Measurements from ENCODE around the gene LIME1.

The LIME1 gene

GRCh38 chr20:63694584-63695423, 41.7 kb upstream of the LIME1 start:
- no peaks in the 10 kb centered on the region for H3K27me3 Mint-ChIP-seq
- no peak overlapping the region for H3K4me3 Mint-ChIP-seq
- H3K36me3 Mint-ChIP-seq: peaks cover 10% of the 10 kb centered on the region
- H3K4me1 Mint-ChIP-seq: peaks cover 39% of the 10 kb centered on the region
- H3K9me3 Mint-ChIP-seq: no peaks in the 10 kb centered on the region
- no peak overlapping the region for H3K27ac Mint-ChIP-seq
- no peak for ATAC-seq

- Mint-ChIP-seq H3K4me1 (peaks cover 48% of the 10 kb centered on the region), H3K9me3 (no peaks in the 10 kb centered on the region), H3K27ac (no peak overlapping the region), H3K4me3 (no peak overlapping the region), H3K36me3 (peaks cover 10% of the 10 kb centered on the region), H3K27me3 (no peaks in the 10 kb centered on the region)
- ATAC-seq: no peak
Measured at GRCh38 chr20:63695424-63696305, 40.8 kb upstream of the LIME1 start.

DNA sequence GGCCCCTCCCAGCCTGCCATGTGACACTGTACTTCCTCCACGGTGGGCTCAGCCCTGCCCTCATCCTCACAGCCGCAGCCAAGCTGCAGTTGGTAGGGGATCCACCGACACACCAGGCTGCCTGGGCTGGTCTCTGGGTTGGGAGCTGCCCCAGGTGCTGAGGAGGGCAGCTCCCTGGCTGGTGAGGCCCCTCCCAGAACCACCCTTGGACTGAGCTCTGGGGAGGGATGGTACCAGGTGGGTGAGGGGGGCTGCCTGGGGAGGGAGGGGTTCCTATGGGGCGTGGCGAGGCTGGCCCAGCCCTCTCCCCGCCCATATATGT, 40.2 kb upstream of the LIME1 start:
- H3K4me3 Mint-ChIP-seq: no peak overlapping the region

DNA sequence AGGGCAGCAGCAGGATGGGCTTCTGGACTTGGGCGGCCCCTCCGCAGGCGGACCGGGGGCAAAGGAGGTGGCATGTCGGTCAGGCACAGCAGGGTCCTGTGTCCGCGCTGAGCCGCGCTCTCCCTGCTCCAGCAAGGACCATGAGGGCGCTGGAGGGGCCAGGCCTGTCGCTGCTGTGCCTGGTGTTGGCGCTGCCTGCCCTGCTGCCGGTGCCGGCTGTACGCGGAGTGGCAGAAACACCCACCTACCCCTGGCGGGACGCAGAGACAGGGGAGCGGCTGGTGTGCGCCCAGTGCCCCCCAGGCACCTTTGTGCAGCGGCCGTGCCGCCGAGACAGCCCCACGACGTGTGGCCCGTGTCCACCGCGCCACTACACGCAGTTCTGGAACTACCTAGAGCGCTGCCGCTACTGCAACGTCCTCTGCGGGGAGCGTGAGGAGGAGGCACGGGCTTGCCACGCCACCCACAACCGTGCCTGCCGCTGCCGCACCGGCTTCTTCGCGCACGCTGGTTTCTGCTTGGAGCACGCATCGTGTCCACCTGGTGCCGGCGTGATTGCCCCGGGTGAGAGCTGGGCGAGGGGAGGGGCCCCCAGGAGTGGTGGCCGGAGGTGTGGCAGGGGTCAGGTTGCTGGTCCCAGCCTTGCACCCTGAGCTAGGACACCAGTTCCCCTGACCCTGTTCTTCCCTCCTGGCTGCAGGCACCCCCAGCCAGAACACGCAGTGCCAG, 39.7 kb upstream of the LIME1 start, which contains the start of gene TNFRSF6B:
Gene TNFRSF6B (plus strand): TSS at position 25 of the 729 bp plus-strand sequence. CDS start 116 bp downstream, at position 141.
- Mint-ChIP-seq H3K9me3 (no peaks in the 10 kb centered on the region), H3K4me1 (peaks cover 39% of the 10 kb centered on the region), H3K4me3 (peak within 1 kb of the TSS; percentile 23), H3K27ac (peak within 1 kb of the TSS; percentile 51), H3K27me3 (no peaks in the 10 kb centered on the region), H3K36me3 (peaks cover 10% of the 10 kb centered on the region)
- no peak for ATAC-seq

More for the DNA sequence above, 40.2 kb upstream of the LIME1 start:
- Mint-ChIP-seq H3K9me3 (no peaks in the 10 kb centered on the region), H3K27me3 (no peaks in the 10 kb centered on the region), H3K36me3 (peaks cover 10% of the 10 kb centered on the region), H3K4me1 (peaks cover 44% of the 10 kb centered on the region), H3K27ac (no peak overlapping the region)
- peak; percentile 22 for ATAC-seq

DNA sequence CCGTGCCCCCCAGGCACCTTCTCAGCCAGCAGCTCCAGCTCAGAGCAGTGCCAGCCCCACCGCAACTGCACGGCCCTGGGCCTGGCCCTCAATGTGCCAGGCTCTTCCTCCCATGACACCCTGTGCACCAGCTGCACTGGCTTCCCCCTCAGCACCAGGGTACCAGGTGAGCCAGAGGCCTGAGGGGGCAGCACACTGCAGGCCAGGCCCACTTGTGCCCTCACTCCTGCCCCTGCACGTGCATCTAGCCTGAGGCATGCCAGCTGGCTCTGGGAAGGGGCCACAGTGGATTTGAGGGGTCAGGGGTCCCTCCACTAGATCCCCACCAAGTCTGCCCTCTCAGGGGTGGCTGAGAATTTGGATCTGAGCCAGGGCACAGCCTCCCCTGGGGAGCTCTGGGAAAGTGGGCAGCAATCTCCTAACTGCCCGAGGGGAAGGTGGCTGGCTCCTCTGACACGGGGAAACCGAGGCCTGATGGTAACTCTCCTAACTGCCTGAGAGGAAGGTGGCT, 39.1 kb upstream of the LIME1 start:
- peak overlapping the region; percentile 23 for H3K4me3 Mint-ChIP-seq
- no peaks in the 10 kb centered on the region for H3K9me3 Mint-ChIP-seq
- no peak for ATAC-seq
- H3K4me1 Mint-ChIP-seq: peaks cover 39% of the 10 kb centered on the region
- no peaks in the 10 kb centered on the region for H3K27me3 Mint-ChIP-seq
- H3K36me3 Mint-ChIP-seq: peaks cover 10% of the 10 kb centered on the region
- peak overlapping the region; percentile 51 for H3K27ac Mint-ChIP-seq

DNA sequence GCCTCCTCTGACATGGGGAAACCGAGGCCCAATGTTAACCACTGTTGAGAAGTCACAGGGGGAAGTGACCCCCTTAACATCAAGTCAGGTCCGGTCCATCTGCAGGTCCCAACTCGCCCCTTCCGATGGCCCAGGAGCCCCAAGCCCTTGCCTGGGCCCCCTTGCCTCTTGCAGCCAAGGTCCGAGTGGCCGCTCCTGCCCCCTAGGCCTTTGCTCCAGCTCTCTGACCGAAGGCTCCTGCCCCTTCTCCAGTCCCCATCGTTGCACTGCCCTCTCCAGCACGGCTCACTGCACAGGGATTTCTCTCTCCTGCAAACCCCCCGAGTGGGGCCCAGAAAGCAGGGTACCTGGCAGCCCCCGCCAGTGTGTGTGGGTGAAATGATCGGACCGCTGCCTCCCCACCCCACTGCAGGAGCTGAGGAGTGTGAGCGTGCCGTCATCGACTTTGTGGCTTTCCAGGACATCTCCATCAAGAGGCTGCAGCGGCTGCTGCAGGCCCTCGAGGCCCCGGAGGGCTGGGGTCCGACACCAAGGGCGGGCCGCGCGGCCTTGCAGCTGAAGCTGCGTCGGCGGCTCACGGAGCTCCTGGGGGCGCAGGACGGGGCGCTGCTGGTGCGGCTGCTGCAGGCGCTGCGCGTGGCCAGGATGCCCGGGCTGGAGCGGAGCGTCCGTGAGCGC, 38.5 kb upstream of the LIME1 start:
- H3K4me1 Mint-ChIP-seq: peaks cover 39% of the 10 kb centered on the region
- H3K27ac Mint-ChIP-seq: no peak overlapping the region
- no peak overlapping the region for H3K4me3 Mint-ChIP-seq
- H3K27me3 Mint-ChIP-seq: no peaks in the 10 kb centered on the region
- no peak for ATAC-seq
- H3K36me3 Mint-ChIP-seq: peaks cover 10% of the 10 kb centered on the region
- H3K9me3 Mint-ChIP-seq: no peaks in the 10 kb centered on the region

- Mint-ChIP-seq H3K9me3 (no peaks in the 10 kb centered on the region), H3K27me3 (no peaks in the 10 kb centered on the region), H3K27ac (peak overlapping the region; percentile 75), H3K4me1 (peaks cover 43% of the 10 kb centered on the region), H3K4me3 (peak overlapping the region; percentile 21), H3K36me3 (peaks cover 5% of the 10 kb centered on the region)
- ATAC-seq: peak; percentile 49
Measured at GRCh38 chr20:63698739-63699465, 37.6 kb upstream of the LIME1 start.

DNA sequence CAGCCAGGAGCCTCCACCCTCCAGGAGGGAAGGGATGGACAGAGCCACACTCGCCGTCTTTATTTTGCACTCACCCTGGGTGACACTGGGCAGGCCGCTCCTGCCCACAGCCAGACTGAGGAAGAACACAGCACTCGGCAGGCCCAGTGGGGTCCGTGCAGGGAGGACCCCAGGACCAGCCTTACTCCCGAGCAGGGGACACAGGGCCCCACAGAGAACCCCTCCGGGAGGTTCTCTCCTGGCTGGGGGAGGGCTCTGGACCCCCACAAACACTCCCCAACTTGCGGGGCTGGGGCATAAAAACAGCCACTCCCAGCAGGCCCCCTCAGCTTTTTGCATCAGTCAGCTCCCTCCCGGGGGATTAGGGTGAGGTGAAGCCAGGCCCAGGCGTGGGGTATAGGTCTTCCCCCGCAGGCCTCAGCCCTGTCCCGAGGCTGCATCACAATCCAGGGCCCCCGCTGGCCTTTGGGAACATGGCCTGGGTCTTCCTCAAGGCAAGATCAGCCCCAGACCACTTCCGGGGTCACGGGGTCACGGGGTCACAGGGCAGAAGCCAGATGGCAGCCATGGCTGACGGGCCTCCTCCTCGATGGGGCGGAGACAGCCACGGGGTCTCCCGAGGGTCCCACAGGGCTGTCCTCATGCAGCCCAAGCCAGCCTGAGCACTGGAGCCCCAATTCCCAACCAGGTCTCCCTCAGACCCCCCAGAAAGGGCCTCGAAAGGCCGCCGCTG, 36.8 kb upstream of the LIME1 start:
- peaks cover under 1% of the 10 kb centered on the region for H3K36me3 Mint-ChIP-seq
- H3K27me3 Mint-ChIP-seq: no peaks in the 10 kb centered on the region
- no peaks in the 10 kb centered on the region for H3K9me3 Mint-ChIP-seq
- H3K4me1 Mint-ChIP-seq: peaks cover 44% of the 10 kb centered on the region
- peak; percentile 2 for ATAC-seq
- H3K27ac Mint-ChIP-seq: peak overlapping the region; percentile 75
- peak overlapping the region; percentile 21 for H3K4me3 Mint-ChIP-seq

GRCh38 chr20:63700199-63701050, 36.0 kb upstream of the LIME1 start:
- Mint-ChIP-seq H3K27me3 (no peaks in the 10 kb centered on the region), H3K4me1 (peaks cover 52% of the 10 kb centered on the region), H3K36me3 (peaks cover 8% of the 10 kb centered on the region), H3K9me3 (no peaks in the 10 kb centered on the region), H3K27ac (no peak overlapping the region), H3K4me3 (no peak overlapping the region)
- ATAC-seq: no peak

DNA sequence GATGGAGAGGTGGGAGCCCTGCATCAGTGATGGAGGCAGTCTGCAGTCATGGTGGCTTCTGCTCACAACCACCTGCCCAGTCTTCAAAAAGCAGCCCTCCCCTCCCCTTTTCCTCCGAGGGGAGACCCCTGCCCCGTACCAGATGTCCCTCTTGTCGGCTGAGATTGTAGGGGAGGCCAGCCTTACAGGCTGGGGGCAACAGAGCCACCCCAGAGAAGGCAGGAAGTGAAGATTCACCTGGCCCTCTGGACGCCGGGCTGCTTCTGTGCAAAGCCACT, 35.5 kb upstream of the LIME1 start:
- Mint-ChIP-seq H3K27me3 (no peaks in the 10 kb centered on the region), H3K36me3 (peaks cover 8% of the 10 kb centered on the region), H3K4me3 (no peak overlapping the region), H3K27ac (no peak overlapping the region), H3K9me3 (no peaks in the 10 kb centered on the region), H3K4me1 (peaks cover 54% of the 10 kb centered on the region)
- no peak for ATAC-seq

DNA sequence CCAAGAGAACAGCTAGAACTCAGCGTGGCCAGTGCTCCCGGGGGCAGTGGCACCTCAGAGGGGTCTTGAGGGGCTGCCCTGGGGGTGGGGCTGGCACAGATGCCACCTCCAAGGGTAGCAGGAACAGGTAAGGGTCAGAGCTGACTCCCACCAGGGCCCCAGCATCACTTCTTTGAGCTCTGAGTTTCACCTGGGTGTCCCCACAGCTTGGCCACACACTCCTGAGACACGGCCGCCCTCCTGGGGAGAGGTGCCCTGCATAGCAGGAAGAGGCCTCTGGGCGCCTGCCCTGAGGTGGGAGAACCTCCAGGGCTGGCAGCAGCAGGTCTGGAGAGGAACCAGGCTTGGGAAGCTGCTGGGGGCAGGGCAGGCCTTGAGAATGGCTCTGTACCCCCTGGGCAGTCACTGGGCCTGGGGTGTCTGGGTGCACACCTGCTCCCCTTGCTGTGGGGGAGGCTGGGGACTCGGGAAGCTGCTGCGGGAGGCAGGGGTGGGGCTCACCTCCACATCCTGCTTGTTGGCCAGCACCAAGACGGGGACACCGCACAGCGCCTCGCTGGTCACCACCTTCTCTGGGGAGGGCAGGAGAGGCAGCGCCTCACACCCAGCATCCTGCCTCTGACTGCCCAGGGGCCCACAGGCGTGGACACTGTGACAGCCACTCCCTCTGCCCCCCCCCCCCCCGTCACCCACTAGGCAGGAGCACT, 35.0 kb upstream of the LIME1 start:
- Mint-ChIP-seq H3K27me3 (no peaks in the 10 kb centered on the region), H3K9me3 (no peaks in the 10 kb centered on the region), H3K36me3 (peaks cover 8% of the 10 kb centered on the region), H3K4me3 (no peak overlapping the region), H3K4me1 (peaks cover 54% of the 10 kb centered on the region), H3K27ac (no peak overlapping the region)
- ATAC-seq: no peak

- Mint-ChIP-seq H3K4me1 (peaks cover 59% of the 10 kb centered on the region), H3K9me3 (no peaks in the 10 kb centered on the region), H3K4me3 (no peak overlapping the region), H3K36me3 (peaks cover 8% of the 10 kb centered on the region), H3K27me3 (no peaks in the 10 kb centered on the region), H3K27ac (no peak overlapping the region)
- no peak for ATAC-seq
Measured at GRCh38 chr20:63702036-63702665, 34.3 kb upstream of the LIME1 start.
